Activated effector memory CD4-positive, alpha-beta T cell treated with Interleukin-2 at 50 U/mL for 16 hours (primary cell): ENCODE data around the gene KCNK6.
"Not testable (repeated sequence)": the region's sequence is repeated elsewhere in the genome, so short reads cannot be mapped to it uniquely, and the experiment has no call there.

Experiments
- DNase-seq: peaks from one replicate; pipeline ENCODE4 v3.0.0-alpha.2; 2020

The KCNK6 gene

GRCh38 chr19:38324431-38324830, 4.8 kb downstream of the KCNK6 start:
- DNase-seq, result no peak

GRCh38 chr19:38326591-38326990, 6.9 kb downstream of the KCNK6 start:
- DNase-seq, result no peak

GRCh38 chr19:38329651-38330050, 10.0 kb downstream of the KCNK6 start:
- no peak for DNase-seq

GRCh38 chr19:38331728-38332127, 12.1 kb downstream of the KCNK6 start:
- no peak for DNase-seq

GRCh38 chr19:38333245-38333644, 13.6 kb downstream of the KCNK6 start:
- no peak for DNase-seq

- peak; percentile 92 for DNase-seq
Observed at GRCh38 chr19:38335949-38336637, 16.4 kb downstream of the KCNK6 start.

- peak; percentile 92 for DNase-seq
Observed at GRCh38 chr19:38336638-38337359, 17.2 kb downstream of the KCNK6 start.

- DNase-seq, result no peak
Observed at GRCh38 chr19:38337360-38337653, 17.7 kb downstream of the KCNK6 start.

- DNase-seq, result not testable (repeated sequence)
Observed at GRCh38 chr19:38339011-38339410, 19.4 kb downstream of the KCNK6 start.

GRCh38 chr19:38340927-38341326, 21.3 kb downstream of the KCNK6 start:
- no peak for DNase-seq

- no peak for DNase-seq
Observed at GRCh38 chr19:38346837-38347236, 27.2 kb downstream of the KCNK6 start.

- no peak for DNase-seq
Observed at GRCh38 chr19:38350883-38351282, 31.2 kb downstream of the KCNK6 start.

- no peak for DNase-seq
Observed at GRCh38 chr19:38351865-38352395, 32.3 kb downstream of the KCNK6 start.

GRCh38 chr19:38352611-38353010, 33.0 kb downstream of the KCNK6 start:
- DNase-seq, result no peak

- no peak for DNase-seq
Observed at GRCh38 chr19:38355728-38356725, 36.4 kb downstream of the KCNK6 start.

GRCh38 chr19:38358071-38358470, 38.4 kb downstream of the KCNK6 start:
- no peak for DNase-seq

- no peak for DNase-seq
Observed at GRCh38 chr19:38359242-38360021, 39.8 kb downstream of the KCNK6 start.

GRCh38 chr19:38360351-38360750, 40.7 kb downstream of the KCNK6 start:
- no peak for DNase-seq

GRCh38 chr19:38360839-38361631, 41.4 kb downstream of the KCNK6 start:
- DNase-seq, result no peak

- DNase-seq, result peak; percentile 44
Observed at GRCh38 chr19:38361633-38362075, 42.0 kb downstream of the KCNK6 start.
